Measurements from ENCODE around the gene WWOX.

Gene WWOX

GRCh38 chr16:78755751-78756661, 656.6 kb downstream of the WWOX start (continued):
- TF ChIP-seq ISL1 (CRISPR knock-in tag; IDR thresholded peaks at IDR 0.05), result no peak
- TF ChIP-seq ZNF70 (CRISPR knock-in tag; IDR thresholded peaks at IDR 0.05), result no peak
- TF ChIP-seq GLIS3 (CRISPR knock-in tag; IDR thresholded peaks at IDR 0.05), result no peak
- TF ChIP-seq CREB5 (CRISPR knock-in tag; IDR thresholded peaks at IDR 0.05; ENCODE audit: low read depth), result no peak
- no peak for TF ChIP-seq ZNF565 (CRISPR knock-in tag; conservative IDR thresholded peaks at IDR 0.05; ENCODE audit: low read depth)
- TF ChIP-seq, protein P1, sequence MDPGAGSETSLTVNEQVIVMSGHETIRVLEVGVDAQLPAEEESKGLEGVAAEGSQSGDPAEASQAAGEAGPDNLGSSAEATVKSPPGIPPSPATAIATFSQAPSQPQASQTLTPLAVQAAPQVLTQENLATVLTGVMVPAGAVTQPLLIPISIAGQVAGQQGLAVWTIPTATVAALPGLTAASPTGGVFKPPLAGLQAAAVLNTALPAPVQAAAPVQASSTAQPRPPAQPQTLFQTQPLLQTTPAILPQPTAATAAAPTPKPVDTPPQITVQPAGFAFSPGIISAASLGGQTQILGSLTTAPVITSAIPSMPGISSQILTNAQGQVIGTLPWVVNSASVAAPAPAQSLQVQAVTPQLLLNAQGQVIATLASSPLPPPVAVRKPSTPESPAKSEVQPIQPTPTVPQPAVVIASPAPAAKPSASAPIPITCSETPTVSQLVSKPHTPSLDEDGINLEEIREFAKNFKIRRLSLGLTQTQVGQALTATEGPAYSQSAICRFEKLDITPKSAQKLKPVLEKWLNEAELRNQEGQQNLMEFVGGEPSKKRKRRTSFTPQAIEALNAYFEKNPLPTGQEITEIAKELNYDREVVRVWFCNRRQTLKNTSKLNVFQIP (CRISPR knock-in tag; IDR thresholded peaks at IDR 0.05; ENCODE audit: borderline replicate concordance, low read depth), result no peak
- no peak for TF ChIP-seq ZFP3 (CRISPR knock-in tag; IDR thresholded peaks at IDR 0.05)

- ATAC-seq, result no peak
- TF ChIP-seq ISL1 (CRISPR knock-in tag; IDR thresholded peaks at IDR 0.05) (no peak), ZNF8 (CRISPR knock-in tag; IDR thresholded peaks at IDR 0.05) (no peak), GLIS3 (CRISPR knock-in tag; IDR thresholded peaks at IDR 0.05) (no peak), ZFP30 (CRISPR knock-in tag; IDR thresholded peaks at IDR 0.05) (no peak)
- TF ChIP-seq, protein P2, sequence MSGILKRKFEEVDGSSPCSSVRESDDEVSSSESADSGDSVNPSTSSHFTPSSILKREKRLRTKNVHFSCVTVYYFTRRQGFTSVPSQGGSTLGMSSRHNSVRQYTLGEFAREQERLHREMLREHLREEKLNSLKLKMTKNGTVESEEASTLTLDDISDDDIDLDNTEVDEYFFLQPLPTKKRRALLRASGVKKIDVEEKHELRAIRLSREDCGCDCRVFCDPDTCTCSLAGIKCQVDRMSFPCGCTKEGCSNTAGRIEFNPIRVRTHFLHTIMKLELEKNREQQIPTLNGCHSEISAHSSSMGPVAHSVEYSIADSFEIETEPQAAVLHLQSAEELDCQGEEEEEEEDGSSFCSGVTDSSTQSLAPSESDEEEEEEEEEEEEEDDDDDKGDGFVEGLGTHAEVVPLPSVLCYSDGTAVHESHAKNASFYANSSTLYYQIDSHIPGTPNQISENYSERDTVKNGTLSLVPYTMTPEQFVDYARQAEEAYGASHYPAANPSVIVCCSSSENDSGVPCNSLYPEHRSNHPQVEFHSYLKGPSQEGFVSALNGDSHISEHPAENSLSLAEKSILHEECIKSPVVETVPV (CRISPR knock-in tag; IDR thresholded peaks at IDR 0.05), result no peak
- TF ChIP-seq, protein P3, sequence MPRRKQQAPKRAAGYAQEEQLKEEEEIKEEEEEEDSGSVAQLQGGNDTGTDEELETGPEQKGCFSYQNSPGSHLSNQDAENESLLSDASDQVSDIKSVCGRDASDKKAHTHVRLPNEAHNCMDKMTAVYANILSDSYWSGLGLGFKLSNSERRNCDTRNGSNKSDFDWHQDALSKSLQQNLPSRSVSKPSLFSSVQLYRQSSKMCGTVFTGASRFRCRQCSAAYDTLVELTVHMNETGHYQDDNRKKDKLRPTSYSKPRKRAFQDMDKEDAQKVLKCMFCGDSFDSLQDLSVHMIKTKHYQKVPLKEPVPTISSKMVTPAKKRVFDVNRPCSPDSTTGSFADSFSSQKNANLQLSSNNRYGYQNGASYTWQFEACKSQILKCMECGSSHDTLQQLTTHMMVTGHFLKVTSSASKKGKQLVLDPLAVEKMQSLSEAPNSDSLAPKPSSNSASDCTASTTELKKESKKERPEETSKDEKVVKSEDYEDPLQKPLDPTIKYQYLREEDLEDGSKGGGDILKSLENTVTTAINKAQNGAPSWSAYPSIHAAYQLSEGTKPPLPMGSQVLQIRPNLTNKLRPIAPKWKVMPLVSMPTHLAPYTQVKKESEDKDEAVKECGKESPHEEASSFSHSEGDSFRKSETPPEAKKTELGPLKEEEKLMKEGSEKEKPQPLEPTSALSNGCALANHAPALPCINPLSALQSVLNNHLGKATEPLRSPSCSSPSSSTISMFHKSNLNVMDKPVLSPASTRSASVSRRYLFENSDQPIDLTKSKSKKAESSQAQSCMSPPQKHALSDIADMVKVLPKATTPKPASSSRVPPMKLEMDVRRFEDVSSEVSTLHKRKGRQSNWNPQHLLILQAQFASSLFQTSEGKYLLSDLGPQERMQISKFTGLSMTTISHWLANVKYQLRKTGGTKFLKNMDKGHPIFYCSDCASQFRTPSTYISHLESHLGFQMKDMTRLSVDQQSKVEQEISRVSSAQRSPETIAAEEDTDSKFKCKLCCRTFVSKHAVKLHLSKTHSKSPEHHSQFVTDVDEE (CRISPR knock-in tag; IDR thresholded peaks at IDR 0.05), result no peak
These were observed 660.1 kb downstream of the WWOX start for GRCh38 chr16:78759596-78759995.

- TF ChIP-seq TCF4 (CRISPR knock-in tag; IDR thresholded peaks at IDR 0.05; ENCODE audit: borderline replicate concordance) (no peak), CSDC2 (CRISPR knock-in tag; IDR thresholded peaks at IDR 0.05) (no peak), CREB5 (CRISPR knock-in tag; IDR thresholded peaks at IDR 0.05; ENCODE audit: low read depth) (no peak), ZFP30 (CRISPR knock-in tag; IDR thresholded peaks at IDR 0.05) (no peak), ZNF565 (CRISPR knock-in tag; conservative IDR thresholded peaks at IDR 0.05; ENCODE audit: low read depth) (no peak), ISL1 (CRISPR knock-in tag; IDR thresholded peaks at IDR 0.05) (no peak), ARNTL (CRISPR knock-in tag; IDR thresholded peaks at IDR 0.05; ENCODE audit: borderline replicate concordance, low read depth) (no peak)
- TF ChIP-seq, protein P2 (CRISPR knock-in tag; IDR thresholded peaks at IDR 0.05), result no peak
- no peak for ATAC-seq
These were observed 661.2 kb downstream of the WWOX start for GRCh38 chr16:78760611-78761010.

DNA sequence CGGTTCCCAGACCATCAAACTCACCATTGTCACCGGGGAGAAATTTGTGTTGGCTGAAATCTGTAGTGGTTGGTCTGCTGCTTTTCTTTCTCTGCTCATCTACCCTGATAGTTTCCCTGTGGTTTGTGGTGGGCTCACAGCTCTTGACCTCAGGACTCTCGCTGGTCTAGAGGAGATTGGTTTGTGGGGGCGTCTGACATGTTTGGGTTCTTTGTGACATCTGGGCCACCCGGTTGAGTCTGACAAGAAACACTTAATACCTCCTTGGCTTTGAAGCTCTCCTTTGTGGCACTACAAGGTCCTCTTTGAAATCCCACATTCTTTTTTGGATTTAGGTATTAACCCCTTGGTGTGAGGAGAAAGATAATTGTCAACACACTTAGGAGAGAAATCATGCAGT, 662.0 kb downstream of the WWOX start:
- TF ChIP-seq ZFP3 (CRISPR knock-in tag; IDR thresholded peaks at IDR 0.05) (no peak), OSR1 (CRISPR knock-in tag; IDR thresholded peaks at IDR 0.05) (no peak), CREB5 (CRISPR knock-in tag; IDR thresholded peaks at IDR 0.05; ENCODE audit: low read depth) (no peak), ISL1 (CRISPR knock-in tag; IDR thresholded peaks at IDR 0.05) (no peak), ZNF70 (CRISPR knock-in tag; IDR thresholded peaks at IDR 0.05) (no peak)
- ATAC-seq, result no peak

All from SK-N-SH treated with all-trans-retinoic acid at 6 μM for 48 hours (cell line).